Gastrocnemius medialis (tissue), 4 donors: ENCODE results near the gene ATP2C2.

Source experiments
- POLR2A ChIP-seq, 2 donors: fragments of 450-650 bp; IDR thresholded peaks; one replicate each; pipeline ENCODE4 v1.6.1; 2017; ENCODE audit warnings: antibody characterized with exemption in 2 of 2, mild to moderate bottlenecking in 2 of 2, moderate library complexity in 2 of 2
- TF ChIP-seq, protein P1 (sequence below), 5 experiments: fragments of 450-650 bp in 3 of 5; fragments of 200-600 bp in 2 of 5; sonication (generic) in 2 of 5; IDR thresholded peaks in 4 of 5; conservative IDR thresholded peaks in 1 of 5; 1 replicate in 4 of 5; 2 replicates in 1 of 5; pipeline ENCODE4 v1.5.1; 2016 to 2019; ENCODE audit warnings: antibody characterized with exemption in 5 of 5, mild to moderate bottlenecking in 3 of 5, moderate library complexity in 3 of 5

DNA sequence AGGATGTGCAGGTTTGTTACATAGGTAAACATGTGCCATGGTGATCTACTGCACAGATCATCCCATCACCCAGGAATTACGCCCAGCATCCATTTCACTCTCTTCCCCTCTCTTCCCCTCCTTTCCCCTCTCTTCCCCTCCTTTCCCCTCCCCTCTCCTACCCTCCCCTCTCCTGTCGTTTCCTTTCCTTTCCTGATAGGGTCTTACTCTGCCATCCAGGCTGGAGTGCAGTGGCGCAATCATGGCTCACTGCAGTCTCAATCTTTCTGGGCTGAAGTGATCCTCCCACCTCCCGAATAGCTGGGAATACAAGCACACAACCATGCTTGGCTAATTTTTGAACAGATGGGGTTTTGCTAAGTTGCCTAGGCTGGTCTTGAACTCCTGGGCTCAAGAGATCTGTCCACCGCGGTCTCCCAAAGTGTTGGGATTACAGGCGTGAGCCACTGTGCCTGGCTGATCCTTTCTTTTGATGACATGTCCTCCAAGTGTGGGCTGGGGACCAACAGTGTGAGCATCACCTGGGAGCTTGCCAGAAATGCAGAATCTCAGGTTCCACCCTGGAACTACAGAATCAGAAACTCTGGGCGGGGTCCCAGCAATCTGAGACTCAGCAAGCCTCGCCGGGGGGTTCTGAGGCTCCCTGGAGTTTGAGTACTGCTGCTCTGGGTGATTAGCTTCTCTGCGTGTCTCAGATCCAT is 10.8 kb downstream of the ATP2C2 start:
- TF ChIP-seq, protein P1, sequence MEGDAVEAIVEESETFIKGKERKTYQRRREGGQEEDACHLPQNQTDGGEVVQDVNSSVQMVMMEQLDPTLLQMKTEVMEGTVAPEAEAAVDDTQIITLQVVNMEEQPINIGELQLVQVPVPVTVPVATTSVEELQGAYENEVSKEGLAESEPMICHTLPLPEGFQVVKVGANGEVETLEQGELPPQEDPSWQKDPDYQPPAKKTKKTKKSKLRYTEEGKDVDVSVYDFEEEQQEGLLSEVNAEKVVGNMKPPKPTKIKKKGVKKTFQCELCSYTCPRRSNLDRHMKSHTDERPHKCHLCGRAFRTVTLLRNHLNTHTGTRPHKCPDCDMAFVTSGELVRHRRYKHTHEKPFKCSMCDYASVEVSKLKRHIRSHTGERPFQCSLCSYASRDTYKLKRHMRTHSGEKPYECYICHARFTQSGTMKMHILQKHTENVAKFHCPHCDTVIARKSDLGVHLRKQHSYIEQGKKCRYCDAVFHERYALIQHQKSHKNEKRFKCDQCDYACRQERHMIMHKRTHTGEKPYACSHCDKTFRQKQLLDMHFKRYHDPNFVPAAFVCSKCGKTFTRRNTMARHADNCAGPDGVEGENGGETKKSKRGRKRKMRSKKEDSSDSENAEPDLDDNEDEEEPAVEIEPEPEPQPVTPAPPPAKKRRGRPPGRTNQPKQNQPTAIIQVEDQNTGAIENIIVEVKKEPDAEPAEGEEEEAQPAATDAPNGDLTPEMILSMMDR (IDR thresholded peaks at IDR 0.05 in 4 of 5, conservative IDR thresholded peaks at IDR 0.05 in 1 of 5) = no peak
- TF ChIP-seq POLR2A (IDR thresholded peaks at IDR 0.05) = no peak
